Measurements from ENCODE around the gene EXOSC10. TPM values are rescaled to one million over a fixed set of nuclear protein-coding genes. Genes with fewer than 3 reads are reported as not detected.

The EXOSC10 gene
- total and polyA plus RNA-seq, 9 of the 15 experiments (the other 6 are each of a cell fraction or from before 2014, with no cell fraction given): 23.4 to 150 (median 105) TPM

- FAIRE-seq: no peak
- TF ChIP-seq USF2 (CRISPR knock-in tag; IDR thresholded peaks at IDR 0.05) (no peak), RBFOX2 (IDR thresholded peaks at IDR 0.05; ENCODE audit: low read depth, low read length) (peak; percentile 30; the same call in 1 of the 2 replicates), CHCHD3 (CRISPR knock-in tag; IDR thresholded peaks at IDR 0.05) (no peak), POLR2G (IDR thresholded peaks at IDR 0.05; ENCODE audit: low read depth, low read length) (peak; percentile 11; the same call in 1 of the 2 replicates)
- intact Hi-C loops (cut with micrococcal nuclease) (no loop called here), in situ Hi-C loops (cut with MboI) (no loop called here)
- ChIA-PET CTCF (ENCODE audit: low intra/inter-chr PET ratio) (no interaction called here), POLR2A (interaction anchor here (1.1 to 1.9 kb wide), 3 partner anchors 9 to 41 kb away, joined by 3 to 8 read pairs (median 5); no protein-coding TSS in a partner anchor)
- Histone ChIP-seq H3K4me3 (no peak overlapping the region), H3K27ac (ENCODE audit: extremely low read depth, low read depth, low read length) (no peak overlapping the region), H3K9me3 (replicated peaks; ENCODE audit: control insufficient read depth, insufficient read depth, low read depth, low read length) (no peaks in the 10 kb centered on the region), H4K20me1 (replicated peaks; ENCODE audit: control insufficient read depth, insufficient read depth, low read length) (no peaks in the 10 kb centered on the region), H3K79me2 (ENCODE audit: control insufficient read depth, insufficient read depth, low read length) (no peaks in the 10 kb centered on the region), H3K36me3 (ENCODE audit: control insufficient read depth, insufficient read depth, low read length) (peaks cover 92% of the 10 kb centered on the region), H3K9me1 (ENCODE audit: control insufficient read depth, insufficient read depth, low read length) (no peaks in the 10 kb centered on the region), H3K4me1 (replicated peaks in 1 of 2; ENCODE audit: control insufficient read depth in 2 of 2, insufficient read depth in 2 of 2, low read length in 2 of 2) (no peaks in the 10 kb centered on the region), H3K27me3 (ENCODE audit: control insufficient read depth in 2 of 2, insufficient read depth in 2 of 2, low read length in 2 of 2) (no peaks in the 10 kb centered on the region), H3K9ac (ENCODE audit: insufficient read depth in 1 of 2, low read depth in 2 of 2, low read length in 2 of 2) (peak overlapping the region in 1 of 2 experiments; percentile 74; a peak in 1 of 4 replicates), H2AFZ (ENCODE audit: low read depth, low read length) (no peak overlapping the region), H3K4me2 (ENCODE audit: insufficient read depth, low read length) (no peak overlapping the region)
- no peak for ATAC-seq
- 90% methylated on average over 11 of the region's 11 CpGs for WGBS (ENCODE audit: insufficient coverage, low coverage, missing lambda C conversion rate)
- DNase-seq (ENCODE audit: extremely low read depth in 1 of 4, low spot score in 3 of 4): no peak
- BruUV-seq (replicated peaks): TSS peak; percentile 30
Measured at GRCh38 chr1:11070876-11071275, 28.8 kb downstream of the EXOSC10 start.

All from K562 (cell line).